ENCODE data around the gene DGKI.

DNA sequence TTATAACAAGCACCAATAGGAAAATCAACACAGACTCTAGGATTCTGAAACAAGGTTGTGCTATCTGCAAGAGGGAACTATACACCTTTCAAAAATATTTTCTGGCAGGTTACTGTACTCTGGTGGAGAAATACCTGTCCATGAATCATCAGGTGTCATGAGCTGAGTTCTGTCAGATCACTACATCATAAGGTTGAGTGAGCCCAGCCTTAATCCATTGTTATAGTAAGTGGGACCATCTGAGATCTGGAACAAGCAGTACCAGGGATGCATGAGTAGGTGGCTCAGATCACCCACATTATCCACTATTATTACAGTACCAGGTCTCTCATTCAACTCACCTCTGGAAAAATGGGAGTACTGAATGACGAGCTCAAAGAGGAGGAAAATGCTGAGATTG, 212.4 kb downstream of the DGKI start:
- TF ChIP-seq, protein P1, sequence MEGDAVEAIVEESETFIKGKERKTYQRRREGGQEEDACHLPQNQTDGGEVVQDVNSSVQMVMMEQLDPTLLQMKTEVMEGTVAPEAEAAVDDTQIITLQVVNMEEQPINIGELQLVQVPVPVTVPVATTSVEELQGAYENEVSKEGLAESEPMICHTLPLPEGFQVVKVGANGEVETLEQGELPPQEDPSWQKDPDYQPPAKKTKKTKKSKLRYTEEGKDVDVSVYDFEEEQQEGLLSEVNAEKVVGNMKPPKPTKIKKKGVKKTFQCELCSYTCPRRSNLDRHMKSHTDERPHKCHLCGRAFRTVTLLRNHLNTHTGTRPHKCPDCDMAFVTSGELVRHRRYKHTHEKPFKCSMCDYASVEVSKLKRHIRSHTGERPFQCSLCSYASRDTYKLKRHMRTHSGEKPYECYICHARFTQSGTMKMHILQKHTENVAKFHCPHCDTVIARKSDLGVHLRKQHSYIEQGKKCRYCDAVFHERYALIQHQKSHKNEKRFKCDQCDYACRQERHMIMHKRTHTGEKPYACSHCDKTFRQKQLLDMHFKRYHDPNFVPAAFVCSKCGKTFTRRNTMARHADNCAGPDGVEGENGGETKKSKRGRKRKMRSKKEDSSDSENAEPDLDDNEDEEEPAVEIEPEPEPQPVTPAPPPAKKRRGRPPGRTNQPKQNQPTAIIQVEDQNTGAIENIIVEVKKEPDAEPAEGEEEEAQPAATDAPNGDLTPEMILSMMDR (conservative IDR thresholded peaks at IDR 0.05; ENCODE audit: low read length): no peak
- no peak for TF ChIP-seq EZH2phosphoT487 (IDR thresholded peaks at IDR 0.05; ENCODE audit: borderline replicate concordance, low read depth, low read length)
